Smooth muscle cell (in vitro differentiated cells): ENCODE measurements around the gene ASB11. TPM values are rescaled to one million over a fixed set of nuclear protein-coding genes. Genes with fewer than 3 reads are reported as not detected.

Experiments used
- DNase-seq: peaks from one replicate; lab custom pipeline; 2025; ENCODE audit not compliant: unreplicated experiment; lab: John Stamatoyannopoulos, UW
- H2AFZ ChIP-seq: fragments of 200-600 bp; sonication (generic); 2 replicates; pipeline ENCODE4 v1.6.0; 2016; ENCODE audit warnings: antibody characterized with exemption, low read depth, mild to moderate bottlenecking
- H3F3A ChIP-seq: fragments of 200-600 bp; sonication (generic); 2 replicates; pipeline ENCODE4 v1.6.0; 2017; ENCODE audit warnings: antibody characterized with exemption, low read depth
- H3K27ac ChIP-seq: fragments of 200-600 bp; sonication (generic); 2 replicates; pipeline ENCODE4 v1.5.1; 2016; ENCODE audit warnings: low read depth, mild to moderate bottlenecking
- H3K27me3 ChIP-seq: fragments of 200-600 bp; sonication (generic); 2 replicates; pipeline ENCODE4 v1.6.1; 2016; ENCODE audit warnings: low read depth, mild to moderate bottlenecking
- H3K36me3 ChIP-seq: fragments of 200-600 bp; sonication (generic); 2 replicates; pipeline ENCODE4 v1.5.1; 2016; ENCODE audit warnings: low read depth
- H3K4me1 ChIP-seq: fragments of 200-600 bp; sonication (generic); 2 replicates; pipeline ENCODE4 v1.5.1; 2016; ENCODE audit warnings: low read depth
- H3K4me2 ChIP-seq: fragments of 200-600 bp; sonication (generic); 2 replicates; pipeline ENCODE4 v1.6.0; 2016; ENCODE audit warnings: mild to moderate bottlenecking
- H3K4me3 ChIP-seq: fragments of 200-600 bp; sonication (generic); 2 replicates; pipeline ENCODE4 v1.5.1; 2016; ENCODE audit warnings: mild to moderate bottlenecking
- H3K79me2 ChIP-seq: fragments of 200-600 bp; sonication (generic); 2 replicates; pipeline ENCODE4 v1.6.0; 2016; ENCODE audit warnings: low read depth, mild to moderate bottlenecking
- H3K9ac ChIP-seq: fragments of 200-600 bp; sonication (generic); 2 replicates; pipeline ENCODE4 v1.6.0; 2016; ENCODE audit warnings: low read depth
- H3K9me3 ChIP-seq: fragments of 200-600 bp; sonication (generic); replicated peaks from 2 replicates; pipeline ENCODE4 v1.5.1; 2016; ENCODE audit warnings: low read depth
- H4K20me1 ChIP-seq: fragments of 200-600 bp; sonication (generic); 2 replicates; pipeline ENCODE4 v1.6.0; 2016; ENCODE audit warnings: low read depth
- WGBS: methylation state at CpG from one replicate; pipeline ENCODE4 v1.1.7; 2016; ENCODE audit warnings: low lambda C conversion rate; 5-methylcytosine and 5-hydroxymethylcytosine counted together
- polyA plus RNA-seq: library from polyadenylated mRNA; unstranded; fragments of >200 nt; fragmentation: Nextera tagmentation; extraction: Ambion mirVana; gene quantifications from 2 replicates; pipeline ENCODE4 v1.2.1, GENCODE V29; 2016
- total RNA-seq: library from RNA; depleted of rRNA; stranded (reverse); fragments of >200 nt; gene quantifications from 2 replicates; pipeline ENCODE4 v1.2.3, GENCODE V29; 2014
- TF ChIP-seq, protein P1 (sequence below): fragments of 200-600 bp; sonication (generic); IDR thresholded peaks from 2 replicates; pipeline ENCODE4 v1.5.1; 2017; ENCODE audit warnings: borderline replicate concordance, mild to moderate bottlenecking, antibody characterized with exemption; ENCODE audit not compliant: insufficient read depth, poor library complexity, severe bottlenecking

The ASB11 gene, protein sequence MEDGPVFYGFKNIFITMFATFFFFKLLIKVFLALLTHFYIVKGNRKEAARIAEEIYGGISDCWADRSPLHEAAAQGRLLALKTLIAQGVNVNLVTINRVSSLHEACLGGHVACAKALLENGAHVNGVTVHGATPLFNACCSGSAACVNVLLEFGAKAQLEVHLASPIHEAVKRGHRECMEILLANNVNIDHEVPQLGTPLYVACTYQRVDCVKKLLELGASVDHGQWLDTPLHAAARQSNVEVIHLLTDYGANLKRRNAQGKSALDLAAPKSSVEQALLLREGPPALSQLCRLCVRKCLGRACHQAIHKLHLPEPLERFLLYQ
- not detected in 2 replicates for total RNA-seq
- polyA plus RNA-seq, result not detected in 2 replicates

DNA sequence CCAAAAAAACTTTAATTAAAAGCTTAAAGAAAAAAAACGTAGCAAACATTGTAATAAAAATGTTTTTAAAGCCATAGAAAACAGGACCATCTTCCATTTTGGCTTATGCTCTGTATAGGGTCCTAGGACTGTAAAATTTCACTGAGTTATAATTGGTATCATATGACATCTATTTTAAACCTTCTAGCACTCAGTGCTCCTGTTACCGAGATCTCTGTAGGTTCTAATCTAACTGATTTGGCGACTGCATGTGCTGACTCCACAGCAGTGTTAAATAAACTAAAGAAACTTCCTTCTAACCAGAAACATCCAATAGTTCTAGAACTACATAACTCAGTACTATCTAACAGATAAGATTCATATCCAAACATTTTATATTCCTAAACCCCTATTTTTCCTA lies at the start of gene ASB11:
ASB11 (minus strand) TSS at position 132 of the 400 bp plus-strand sequence; CDS start at position 97, 35 bp downstream.
- no peaks in the 10 kb centered on the region for H4K20me1 ChIP-seq
- TF ChIP-seq, protein P1, sequence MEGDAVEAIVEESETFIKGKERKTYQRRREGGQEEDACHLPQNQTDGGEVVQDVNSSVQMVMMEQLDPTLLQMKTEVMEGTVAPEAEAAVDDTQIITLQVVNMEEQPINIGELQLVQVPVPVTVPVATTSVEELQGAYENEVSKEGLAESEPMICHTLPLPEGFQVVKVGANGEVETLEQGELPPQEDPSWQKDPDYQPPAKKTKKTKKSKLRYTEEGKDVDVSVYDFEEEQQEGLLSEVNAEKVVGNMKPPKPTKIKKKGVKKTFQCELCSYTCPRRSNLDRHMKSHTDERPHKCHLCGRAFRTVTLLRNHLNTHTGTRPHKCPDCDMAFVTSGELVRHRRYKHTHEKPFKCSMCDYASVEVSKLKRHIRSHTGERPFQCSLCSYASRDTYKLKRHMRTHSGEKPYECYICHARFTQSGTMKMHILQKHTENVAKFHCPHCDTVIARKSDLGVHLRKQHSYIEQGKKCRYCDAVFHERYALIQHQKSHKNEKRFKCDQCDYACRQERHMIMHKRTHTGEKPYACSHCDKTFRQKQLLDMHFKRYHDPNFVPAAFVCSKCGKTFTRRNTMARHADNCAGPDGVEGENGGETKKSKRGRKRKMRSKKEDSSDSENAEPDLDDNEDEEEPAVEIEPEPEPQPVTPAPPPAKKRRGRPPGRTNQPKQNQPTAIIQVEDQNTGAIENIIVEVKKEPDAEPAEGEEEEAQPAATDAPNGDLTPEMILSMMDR, result no peak
- H3K9ac ChIP-seq, result no peak within 1 kb of the TSS
- H3K4me3 ChIP-seq, result no peak within 1 kb of the TSS
- H3K4me1 ChIP-seq, result no peaks in the 10 kb centered on the region
- H3K27me3 ChIP-seq, result no peaks in the 10 kb centered on the region
- no peaks in the 10 kb centered on the region for H3K79me2 ChIP-seq
- DNase-seq, result no peak
- H3K4me2 ChIP-seq, result no peak within 1 kb of the TSS
- no peak within 1 kb of the TSS for H3K27ac ChIP-seq
- H3F3A ChIP-seq, result no peaks in the 10 kb centered on the region
- WGBS, result 55% methylated on average over 3 of the region's 3 CpGs
- no peaks in the 10 kb centered on the region for H3K36me3 ChIP-seq
- no peaks in the 10 kb centered on the region for H3K9me3 ChIP-seq
- H2AFZ ChIP-seq, result no peak within 1 kb of the TSS

DNA sequence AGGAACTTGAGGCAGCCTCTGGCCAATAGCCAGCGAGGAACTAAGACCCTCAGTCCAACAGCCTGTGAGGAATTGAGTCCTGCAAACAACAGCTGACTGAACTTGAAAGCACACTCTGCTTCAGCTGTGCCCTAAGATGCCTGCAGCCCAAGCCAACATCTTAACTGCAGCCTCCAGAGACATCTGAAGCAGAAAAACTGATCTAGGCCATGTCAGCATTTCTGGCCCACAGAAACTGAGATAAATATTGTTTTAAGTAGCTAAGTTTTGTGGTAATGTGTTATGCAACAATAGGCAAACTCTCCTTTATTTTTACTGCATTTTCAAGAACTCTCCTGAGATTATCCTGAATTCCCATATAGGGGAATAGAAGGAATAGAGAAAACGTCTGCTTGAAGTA lies 44.3 kb upstream of the ASB11 start:
- WGBS, result 88% methylated on average over 2 of the region's 2 CpGs
- Histone ChIP-seq H3K27ac (no peak overlapping the region), H3K79me2 (no peaks in the 10 kb centered on the region), H3K4me2 (no peak overlapping the region), H3K4me3 (no peak overlapping the region), H3K4me1 (no peaks in the 10 kb centered on the region), H3K36me3 (no peaks in the 10 kb centered on the region), H3K9me3 (no peaks in the 10 kb centered on the region), H2AFZ (no peak overlapping the region), H3K27me3 (no peaks in the 10 kb centered on the region), H4K20me1 (no peaks in the 10 kb centered on the region), H3F3A (no peaks in the 10 kb centered on the region), H3K9ac (no peak overlapping the region)
- DNase-seq, result no peak
- TF ChIP-seq, protein P1, result no peak

DNA sequence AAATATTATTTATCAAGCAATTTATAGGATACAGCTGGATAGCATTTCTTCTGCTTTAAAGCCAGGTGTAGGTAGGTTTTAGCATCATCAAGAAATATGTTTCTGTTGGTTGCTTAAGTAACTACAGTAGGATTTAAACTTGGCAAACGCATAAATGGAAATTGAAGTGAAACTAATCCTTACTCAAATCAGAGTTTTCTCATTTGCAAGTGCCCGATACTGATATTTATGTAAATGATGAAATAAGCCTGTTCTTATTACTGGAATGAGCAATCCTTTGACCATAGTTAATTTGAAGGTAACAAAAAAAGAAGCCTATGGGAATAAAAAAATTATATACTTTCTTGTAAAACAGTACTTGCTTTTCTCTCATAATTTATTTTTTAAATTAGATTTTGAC lies 43.1 kb upstream of the ASB11 start:
- Histone ChIP-seq H3K79me2 (no peaks in the 10 kb centered on the region), H3K27ac (no peak overlapping the region), H2AFZ (no peak overlapping the region), H3K9ac (no peak overlapping the region), H3K4me2 (no peak overlapping the region), H3K27me3 (no peaks in the 10 kb centered on the region), H3F3A (no peaks in the 10 kb centered on the region), H3K4me3 (no peak overlapping the region), H4K20me1 (no peaks in the 10 kb centered on the region), H3K9me3 (no peaks in the 10 kb centered on the region), H3K36me3 (no peaks in the 10 kb centered on the region), H3K4me1 (no peaks in the 10 kb centered on the region)
- no peak for DNase-seq
- WGBS, result 91% methylated on average over 2 of the region's 2 CpGs
- TF ChIP-seq, protein P1, result no peak

DNA sequence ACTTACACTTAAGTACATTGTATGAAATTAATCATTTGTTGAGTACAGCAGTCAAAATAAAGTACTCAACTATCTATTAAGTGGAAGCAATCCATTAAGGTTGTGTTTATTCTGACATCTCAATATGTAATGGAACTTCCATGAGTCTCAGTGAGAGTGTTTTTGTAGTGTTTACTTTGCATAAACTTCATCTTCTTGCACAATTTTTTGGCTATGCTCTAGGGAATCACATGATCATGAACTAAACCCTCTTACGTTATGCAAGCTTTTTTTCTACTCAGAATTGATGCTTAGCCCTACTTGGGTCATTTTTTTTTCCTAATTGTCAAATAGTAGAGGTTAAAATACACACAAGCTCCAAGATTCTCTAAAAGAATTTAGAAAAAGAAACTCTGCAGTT lies 41.0 kb upstream of the ASB11 start:
- WGBS, result 64% methylated on average over 1 of the region's 1 CpG
- no peak for DNase-seq
- no peak overlapping the region for H3K27ac ChIP-seq

More for the DNA sequence above, 41.0 kb upstream of the ASB11 start:
- Histone ChIP-seq H3K9me3 (no peaks in the 10 kb centered on the region), H3K36me3 (no peaks in the 10 kb centered on the region), H3K4me3 (no peak overlapping the region), H3K79me2 (no peaks in the 10 kb centered on the region), H3K4me1 (no peaks in the 10 kb centered on the region), H3F3A (no peaks in the 10 kb centered on the region), H3K4me2 (no peak overlapping the region), H2AFZ (no peak overlapping the region), H3K9ac (no peak overlapping the region), H3K27me3 (no peaks in the 10 kb centered on the region), H4K20me1 (no peaks in the 10 kb centered on the region)
- TF ChIP-seq, protein P1, result no peak
